SJCRH30 (cell line): Measurements from ENCODE around the gene CETP. TPM values are rescaled to one million over a fixed set of nuclear protein-coding genes. Genes with fewer than 3 reads are reported as not detected.
A peak's percentile ranks its signal among the peaks of the same experiment; 100 is the strongest.
"Not testable (repeated sequence)": the region's sequence is repeated elsewhere in the genome, so short reads cannot be mapped to it uniquely, and the experiment has no call there.

Experiments used
- DNase-seq, 2 experiments: peaks; one replicate each; pipeline ENCODE4 v3.0.0-alpha.2; 2015 to 2020
- H3K27ac ChIP-seq: fragments of 250-450 bp; sonication (Bioruptor Pico); 2 replicates; pipeline ENCODE4 v1.5.1; 2020; ENCODE audit warnings: mild to moderate bottlenecking, moderate library complexity
- H3K27me3 ChIP-seq: fragments of 250-450 bp; sonication (Bioruptor Pico); 2 replicates; pipeline ENCODE4 v1.5.1; 2020; ENCODE audit warnings: mild to moderate bottlenecking, moderate library complexity
- H3K36me3 ChIP-seq: fragments of 250-450 bp; sonication (Bioruptor Pico); 2 replicates; pipeline ENCODE4 v1.5.1; 2020; ENCODE audit warnings: mild to moderate bottlenecking, moderate library complexity
- H3K4me1 ChIP-seq: fragments of 250-450 bp; sonication (Bioruptor Pico); 2 replicates; pipeline ENCODE4 v1.5.1; 2020; ENCODE audit warnings: mild to moderate bottlenecking, moderate library complexity
- H3K4me3 ChIP-seq: fragments of 250-450 bp; sonication (Bioruptor Pico); 2 replicates; pipeline ENCODE4 v1.5.1; 2020; ENCODE audit warnings: mild to moderate bottlenecking, moderate library complexity
- H3K9me3 ChIP-seq: fragments of 250-450 bp; sonication (Bioruptor Pico); replicated peaks from 2 replicates; pipeline ENCODE4 v1.5.1; 2020; ENCODE audit warnings: mild to moderate bottlenecking, moderate library complexity
- total RNA-seq: library from RNA; depleted of rRNA; stranded (reverse); fragments of >200 nt; shearing (Covaris generic); gene quantifications from 2 replicates; pipeline ENCODE4 v1.2.3, GENCODE V29; 2014

Gene CETP
- total RNA-seq, 1 experiment from 2014 or later: 0.14 TPM

GRCh38 chr16:56961386-56961785 is 364 bp upstream of the CETP start:
- Histone ChIP-seq H3K27ac (no peak overlapping the region), H3K27me3 (no peaks in the 10 kb centered on the region; the same call in 1 of the 2 replicates)
- no peak for DNase-seq

GRCh38 chr16:56964243-56965148 is 2.7 kb downstream of the CETP start:
- Histone ChIP-seq H3K27ac (peak overlapping the region; percentile 60), H3K27me3 (no peaks in the 10 kb centered on the region), H3K9me3 (no peaks in the 10 kb centered on the region), H3K4me3 (no peak overlapping the region), H3K4me1 (peaks cover 24% of the 10 kb centered on the region), H3K36me3 (no peaks in the 10 kb centered on the region)
- DNase-seq: peak; percentile 65 to 66

More at GRCh38 chr16:56961386-56961785, 364 bp upstream of the CETP start:
- no peaks in the 10 kb centered on the region for H3K36me3 ChIP-seq
- H3K9me3 ChIP-seq: no peaks in the 10 kb centered on the region
- H3K4me1 ChIP-seq: peaks cover 24% of the 10 kb centered on the region
- no peak overlapping the region for H3K4me3 ChIP-seq

DNA sequence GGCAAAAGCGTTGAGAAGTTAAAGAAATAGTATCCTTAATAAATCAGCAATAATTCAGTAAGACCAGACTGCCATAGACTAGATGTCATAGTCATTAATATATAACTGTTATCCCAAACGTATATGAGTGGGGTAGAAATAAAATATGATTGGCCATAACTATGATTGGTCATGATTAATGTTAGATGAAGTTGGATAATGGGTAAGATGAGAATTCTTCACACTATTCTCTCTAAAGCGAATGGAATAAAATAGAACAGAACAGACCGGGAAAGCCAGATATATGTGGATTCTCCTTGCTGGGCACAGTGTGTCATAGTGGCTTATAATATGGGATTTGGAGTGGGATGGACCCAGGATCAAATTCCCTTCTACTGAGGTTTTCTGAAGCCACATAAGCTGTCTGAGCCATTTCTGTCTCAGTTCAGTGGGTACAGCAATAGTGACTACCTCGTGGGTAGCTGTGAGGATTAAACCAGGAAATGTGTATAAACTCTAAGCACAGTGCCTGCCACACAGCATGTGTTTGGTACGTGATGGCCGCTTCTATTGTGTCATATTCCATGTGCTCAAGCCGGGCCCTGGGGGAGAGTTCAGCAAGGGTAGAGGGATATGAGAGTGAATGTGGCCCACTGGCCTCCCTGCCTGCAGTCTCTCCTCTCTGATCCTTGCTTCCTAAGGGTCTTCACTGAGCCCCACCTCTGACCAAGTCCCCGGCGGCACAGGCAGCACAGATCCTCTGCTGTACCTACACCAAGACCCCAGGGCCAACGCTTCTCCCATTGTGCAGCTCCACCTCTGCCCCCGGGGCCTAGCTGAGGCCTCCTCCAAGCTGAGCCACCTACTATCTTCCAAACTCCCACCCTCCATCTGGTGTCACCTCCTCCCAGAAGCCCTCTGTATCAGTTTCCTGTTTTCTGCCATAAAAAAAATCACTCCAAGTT is 3.7 kb downstream of the CETP start:
- H3K9me3 ChIP-seq: no peaks in the 10 kb centered on the region
- no peaks in the 10 kb centered on the region for H3K27me3 ChIP-seq
- peak; percentile 34 to 70 for DNase-seq
- no peaks in the 10 kb centered on the region for H3K36me3 ChIP-seq
- H3K27ac ChIP-seq: peak overlapping the region; percentile 60
- H3K4me1 ChIP-seq: peaks cover 24% of the 10 kb centered on the region
- H3K4me3 ChIP-seq: no peak overlapping the region

GRCh38 chr16:56966093-56966475 is 4.3 kb downstream of the CETP start:
- no peaks in the 10 kb centered on the region for H3K36me3 ChIP-seq
- peak overlapping the region; percentile 60 for H3K27ac ChIP-seq
- H3K4me1 ChIP-seq: peaks cover 19% of the 10 kb centered on the region
- DNase-seq: no peak
- no peak overlapping the region for H3K4me3 ChIP-seq
- H3K27me3 ChIP-seq: no peaks in the 10 kb centered on the region
- H3K9me3 ChIP-seq: no peaks in the 10 kb centered on the region

DNA sequence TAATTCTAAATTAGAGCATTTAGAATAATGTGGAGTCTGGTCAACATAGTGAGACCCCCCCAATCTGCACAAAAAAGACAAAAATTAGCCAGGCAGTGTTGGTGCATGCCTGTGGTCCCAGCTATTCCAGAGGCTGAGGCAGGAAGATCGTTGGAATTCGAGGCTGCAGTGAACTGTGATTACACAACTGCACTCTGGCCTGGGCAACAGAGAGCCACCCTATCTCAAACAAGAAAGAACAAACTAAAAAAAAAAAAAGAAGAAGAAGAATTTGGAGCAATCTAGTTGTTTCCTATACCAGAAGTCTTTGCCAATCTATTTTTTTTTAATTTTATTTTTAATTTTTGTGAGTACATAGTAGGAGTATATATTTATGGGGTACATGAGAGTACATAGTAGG is 6.0 kb downstream of the CETP start:
- H3K9me3 ChIP-seq: no peaks in the 10 kb centered on the region
- DNase-seq: no peak
- no peaks in the 10 kb centered on the region for H3K36me3 ChIP-seq
- H3K4me3 ChIP-seq: no peak overlapping the region
- peaks cover 15% of the 10 kb centered on the region for H3K4me1 ChIP-seq
- no peak overlapping the region for H3K27ac ChIP-seq
- no peaks in the 10 kb centered on the region for H3K27me3 ChIP-seq

DNA sequence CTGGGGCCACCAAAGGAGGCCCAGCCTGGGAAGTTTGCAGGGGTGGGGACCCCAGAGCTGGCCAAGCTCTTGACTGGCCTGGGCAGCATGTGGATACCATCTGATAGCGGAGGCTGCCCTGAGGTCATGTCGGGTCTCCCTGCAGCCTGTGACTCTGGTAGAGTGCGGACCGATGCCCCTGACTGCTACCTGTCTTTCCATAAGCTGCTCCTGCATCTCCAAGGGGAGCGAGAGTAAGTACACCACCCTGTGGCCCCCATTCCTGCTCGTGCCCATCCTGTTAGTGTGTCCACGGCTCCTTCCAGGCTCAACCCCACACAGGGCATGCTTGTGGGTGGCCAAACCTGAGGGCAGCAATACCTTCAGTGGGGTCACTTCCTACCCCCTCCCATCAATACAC is 8.0 kb downstream of the CETP start:
- Histone ChIP-seq H3K9me3 (no peaks in the 10 kb centered on the region), H3K4me3 (no peak overlapping the region), H3K27ac (no peak overlapping the region), H3K27me3 (peaks cover 4% of the 10 kb centered on the region), H3K4me1 (peaks cover 15% of the 10 kb centered on the region), H3K36me3 (no peaks in the 10 kb centered on the region)
- no peak for DNase-seq

DNA sequence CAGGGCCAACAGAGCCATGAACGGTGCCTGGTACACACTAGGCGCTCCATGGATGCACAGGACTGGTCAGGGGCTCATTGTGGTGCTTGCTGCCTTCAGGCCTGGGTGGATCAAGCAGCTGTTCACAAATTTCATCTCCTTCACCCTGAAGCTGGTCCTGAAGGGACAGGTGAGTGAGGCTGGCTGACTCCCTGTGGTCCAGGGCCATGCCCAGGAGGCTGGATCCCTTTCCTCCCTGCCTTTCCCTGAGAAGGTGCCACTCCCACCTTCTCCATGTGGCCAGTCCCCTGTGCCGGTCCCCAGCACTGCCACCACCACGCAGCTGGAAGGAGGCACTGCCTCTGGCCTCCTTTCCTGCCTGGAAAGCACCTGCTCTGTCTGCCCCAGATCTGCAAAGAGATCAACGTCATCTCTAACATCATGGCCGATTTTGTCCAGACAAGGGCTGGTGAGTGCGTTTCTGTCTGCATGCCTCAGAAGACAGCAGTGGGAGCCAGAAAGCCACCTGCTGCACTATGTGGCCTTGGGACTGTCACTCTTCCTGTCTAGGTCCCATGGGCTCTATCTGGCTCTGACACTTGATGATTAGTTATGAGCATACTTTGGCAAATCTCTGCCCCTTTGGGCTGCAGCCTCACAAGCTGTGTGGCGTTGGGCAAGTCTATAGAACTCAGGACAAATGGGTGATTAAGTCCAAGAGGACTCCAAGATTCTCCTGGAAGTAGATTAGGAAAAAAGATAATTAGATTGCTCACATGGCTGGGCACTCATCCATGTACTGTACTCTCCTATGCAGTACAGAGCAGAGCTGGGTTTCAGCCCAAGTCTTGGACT is 9.4 kb downstream of the CETP start:
- H3K36me3 ChIP-seq: no peaks in the 10 kb centered on the region
- DNase-seq: no peak
- H3K4me3 ChIP-seq: no peak overlapping the region
- no peaks in the 10 kb centered on the region for H3K9me3 ChIP-seq
- peaks cover 3% of the 10 kb centered on the region; the same call in 1 of the 2 replicates for H3K4me1 ChIP-seq
- no peak overlapping the region for H3K27ac ChIP-seq
- peaks cover 10% of the 10 kb centered on the region for H3K27me3 ChIP-seq

DNA sequence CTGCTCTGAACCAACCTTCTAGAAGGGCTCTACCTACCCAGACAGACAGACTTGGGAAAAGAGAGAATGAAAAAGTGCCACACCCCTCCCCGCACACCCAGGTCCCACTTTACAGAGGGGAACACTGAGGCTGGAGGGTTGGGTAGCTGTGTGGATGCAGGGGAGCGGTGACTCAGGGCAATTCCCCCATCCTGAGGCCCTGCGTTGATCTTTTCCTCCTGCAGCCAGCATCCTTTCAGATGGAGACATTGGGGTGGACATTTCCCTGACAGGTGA is 10.0 kb downstream of the CETP start:
- Histone ChIP-seq H3K27ac (no peak overlapping the region), H3K4me1 (0 out of 2 replicates have a peak, but pooled peaks cover 3% of the 10 kb centered on the region), H3K4me3 (no peak overlapping the region), H3K9me3 (no peaks in the 10 kb centered on the region), H3K36me3 (no peaks in the 10 kb centered on the region), H3K27me3 (peaks cover 10% of the 10 kb centered on the region)
- DNase-seq: no peak

GRCh38 chr16:56972403-56973293 is 10.9 kb downstream of the CETP start:
- no peak for DNase-seq
- Histone ChIP-seq H3K4me1 (0 out of 2 replicates have a peak, but pooled peaks cover 3% of the 10 kb centered on the region), H3K36me3 (no peaks in the 10 kb centered on the region), H3K27me3 (peaks cover 12% of the 10 kb centered on the region), H3K4me3 (no peak overlapping the region), H3K27ac (no peak overlapping the region), H3K9me3 (no peaks in the 10 kb centered on the region)

- H3K4me3 ChIP-seq: no peak overlapping the region
- no peak overlapping the region for H3K27ac ChIP-seq
- H3K27me3 ChIP-seq: peaks cover 12% of the 10 kb centered on the region
- no peaks in the 10 kb centered on the region for H3K36me3 ChIP-seq
- H3K4me1 ChIP-seq: 0 out of 2 replicates have a peak, but pooled peaks cover 3% of the 10 kb centered on the region
- no peaks in the 10 kb centered on the region for H3K9me3 ChIP-seq
- DNase-seq: no peak
These were observed 11.5 kb downstream of the CETP start for GRCh38 chr16:56973294-56973689.

- not testable (repeated sequence) for H3K9me3 ChIP-seq, H3K4me3 ChIP-seq, DNase-seq, H3K4me1 ChIP-seq, H3K27ac ChIP-seq, H3K36me3 ChIP-seq
- H3K27me3 ChIP-seq: peaks cover 17% of the 10 kb centered on the region
These were observed 12.1 kb downstream of the CETP start for GRCh38 chr16:56973899-56974298.

DNA sequence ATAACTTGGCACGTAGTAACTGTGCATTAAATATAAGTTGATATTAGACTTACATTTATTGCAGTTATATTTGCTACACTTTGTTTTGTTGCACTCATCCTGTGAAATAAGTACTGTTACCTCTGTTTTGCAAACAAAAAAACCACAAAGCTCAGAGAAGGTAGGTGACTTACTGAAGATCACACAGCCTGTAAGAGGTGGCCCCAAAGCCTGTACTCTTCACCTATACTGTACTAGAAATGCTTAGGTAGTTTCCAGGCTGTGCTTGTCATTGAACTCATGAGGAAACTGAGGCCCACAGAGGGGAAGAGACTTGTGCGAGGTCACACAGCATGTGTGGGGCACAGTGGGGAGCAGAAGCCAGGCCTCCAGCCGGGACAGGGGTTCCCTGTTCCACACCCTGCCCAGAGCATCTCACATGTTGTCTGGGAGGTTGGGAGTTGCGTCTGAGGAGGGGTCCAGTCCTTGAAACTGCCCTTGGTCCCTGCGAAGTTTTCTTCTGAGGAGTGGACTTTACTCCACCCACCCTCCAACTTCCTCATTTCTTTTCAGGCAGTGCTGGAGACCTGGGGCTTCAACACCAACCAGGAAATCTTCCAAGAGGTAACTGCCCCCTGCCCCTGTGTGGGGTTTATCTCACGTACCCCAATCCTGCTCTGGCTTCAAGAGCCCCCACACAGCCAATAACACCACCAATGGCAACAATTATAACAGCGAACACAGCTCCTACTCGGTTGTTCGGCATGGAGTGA is 13.0 kb downstream of the CETP start:
- no peak for DNase-seq
- Histone ChIP-seq H3K27ac (no peak overlapping the region), H3K9me3 (no peaks in the 10 kb centered on the region), H3K36me3 (no peaks in the 10 kb centered on the region), H3K4me1 (0 out of 2 replicates have a peak, but pooled peaks cover 3% of the 10 kb centered on the region), H3K27me3 (peaks cover 26% of the 10 kb centered on the region), H3K4me3 (no peak overlapping the region)

- Histone ChIP-seq H3K4me1 (0 out of 2 replicates have a peak, but pooled peaks cover 3% of the 10 kb centered on the region), H3K27me3 (peaks cover 35% of the 10 kb centered on the region), H3K9me3 (no peaks in the 10 kb centered on the region), H3K4me3 (no peak overlapping the region), H3K27ac (no peak overlapping the region), H3K36me3 (no peaks in the 10 kb centered on the region)
- DNase-seq: no peak
These were observed 14.0 kb downstream of the CETP start for GRCh38 chr16:56975714-56976113.
